HL-60 (cell line): ENCODE results near the gene SOX6.

ENCODE experiments used
- CTCF ChIP-seq: IDR thresholded peaks from one replicate; pipeline ENCODE4 v1.5.1; 2011; ENCODE audit warnings: low read length, control low read depth, inconsistent platforms; ENCODE audit not compliant: insufficient read depth
- GABPA ChIP-seq: IDR thresholded peaks from 2 replicates; pipeline ENCODE4 v1.6.1; 2012; ENCODE audit warnings: low read depth
- POLR2AphosphoS5 ChIP-seq: IDR thresholded peaks from 2 replicates; pipeline ENCODE4 v1.6.1; 2012; ENCODE audit warnings: low read depth

GRCh38 chr11:16016468-16016829, 339.9 kb downstream of the SOX6 start:
- TF ChIP-seq CTCF, result no peak
- TF ChIP-seq POLR2AphosphoS5, result no peak
- TF ChIP-seq GABPA, result no peak
